H54 (cell line): Measurements from ENCODE around the gene MRAP.

Experiments
- DNase-seq: peaks from one replicate; pipeline ENCODE4 v3.0.0; 2011; ENCODE audit warnings: low spot score, mixed read lengths; ENCODE audit not compliant: insufficient read length
- FAIRE-seq: peaks from 3 replicates; lab custom pipeline; 2011; peaks lifted over from hg19 to GRCh38; lab: Jason Lieb, UNC
- POLR2A ChIP-seq: IDR thresholded peaks from 2 replicates; pipeline ENCODE4 v1.6.1; 2011; ENCODE audit warnings: low read depth, mild to moderate bottlenecking, low read length

Gene MRAP

DNA sequence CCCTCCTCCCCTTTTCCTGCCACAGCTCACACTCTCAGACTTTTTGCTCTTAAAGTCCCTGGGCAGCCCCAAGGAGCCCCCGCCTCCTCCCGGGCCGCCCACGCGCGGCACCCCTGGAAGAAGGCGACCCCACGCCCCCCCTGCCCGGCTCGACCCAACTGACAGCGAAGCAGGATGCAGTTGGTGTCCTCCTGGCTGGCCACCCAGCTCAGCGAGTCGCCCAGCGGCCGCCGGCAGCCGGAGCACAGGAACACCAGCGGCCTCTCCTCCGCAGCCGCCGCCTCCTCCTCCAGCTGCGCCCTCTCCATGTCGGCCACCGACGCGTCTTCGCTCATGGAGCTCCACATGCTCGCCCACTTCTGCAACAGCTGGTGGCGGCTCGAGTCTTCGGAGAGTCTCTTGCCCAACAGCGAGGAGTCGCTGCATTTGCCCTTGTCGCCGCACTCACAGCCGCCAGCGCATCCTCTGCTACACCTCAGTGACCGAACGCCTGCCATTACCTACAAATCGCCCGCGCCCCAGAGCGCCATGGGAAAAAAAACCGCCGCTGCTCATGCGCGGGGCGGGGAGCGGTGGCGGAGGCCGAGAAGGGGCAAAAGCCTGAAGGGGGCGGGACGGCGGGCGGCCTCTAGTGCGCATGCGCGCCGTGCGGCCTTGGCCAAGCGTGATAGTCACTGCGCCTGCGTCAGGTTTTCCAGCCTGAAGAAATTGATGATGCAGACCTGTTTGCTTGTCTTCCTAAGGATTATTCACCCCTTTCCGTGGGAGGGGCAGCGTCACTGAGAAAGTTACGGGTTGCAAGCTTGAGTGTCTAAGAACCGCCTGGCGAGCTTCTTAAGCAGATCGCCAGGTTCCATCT, 19.9 kb upstream of the MRAP start, which contains the start of gene MIS18A:
MIS18A (minus strand) TSS at position 532 of the 859 bp plus-strand sequence; CDS start at position 497, 35 bp downstream.
- FAIRE-seq (peak; percentile 33), DNase-seq (peak; percentile 96)
- TF ChIP-seq POLR2A = peak; percentile 85

- FAIRE-seq (no peak), DNase-seq (no peak)
- no peak for TF ChIP-seq POLR2A
Observed at GRCh38 chr21:32279377-32279680, 19.3 kb upstream of the MRAP start.

- no peak for TF ChIP-seq POLR2A
- FAIRE-seq (no peak), DNase-seq (no peak)
Observed at GRCh38 chr21:32281531-32281930, 17.1 kb upstream of the MRAP start.

DNA sequence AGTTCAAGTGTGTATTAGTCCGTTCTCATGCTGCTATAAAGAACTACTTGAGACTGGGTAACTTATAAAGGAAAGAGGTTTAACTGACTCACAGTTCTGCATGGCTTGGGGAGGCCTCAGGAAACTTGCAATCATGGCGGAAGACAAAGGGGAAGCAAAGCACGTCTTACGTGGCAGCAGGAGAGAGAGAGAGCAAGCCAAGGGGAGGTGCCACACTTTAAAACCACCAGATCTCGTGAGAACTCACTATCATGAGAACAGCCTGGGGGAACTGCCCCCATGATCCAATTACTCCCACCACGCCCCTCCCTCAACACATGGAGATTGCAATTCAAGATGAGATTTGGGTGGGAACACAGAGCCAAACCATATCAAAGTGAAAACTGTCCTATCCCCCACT, 15.7 kb upstream of the MRAP start:
- no peak for FAIRE-seq
- no peak for DNase-seq
- TF ChIP-seq POLR2A = no peak

DNA sequence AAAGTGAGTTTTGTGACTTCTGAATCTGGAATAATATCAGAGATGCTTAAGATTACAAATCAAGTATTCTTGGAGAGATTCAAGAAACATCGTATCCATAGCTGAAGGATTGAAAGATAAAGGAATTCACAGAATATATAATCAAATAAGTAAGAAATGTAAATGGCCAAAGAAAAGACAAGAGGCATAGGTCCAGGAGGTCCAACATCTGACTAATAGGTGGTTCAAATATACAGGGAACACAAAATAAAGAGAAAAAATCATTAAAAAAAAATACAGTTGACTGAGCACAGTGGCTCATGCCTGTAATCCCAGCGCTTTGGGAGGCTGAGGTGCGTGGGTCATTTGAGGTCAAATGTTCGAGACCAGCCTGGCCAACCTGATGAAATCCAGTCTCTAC, 13.2 kb upstream of the MRAP start:
- FAIRE-seq (no peak), DNase-seq (no peak)
- no peak for TF ChIP-seq POLR2A

DNA sequence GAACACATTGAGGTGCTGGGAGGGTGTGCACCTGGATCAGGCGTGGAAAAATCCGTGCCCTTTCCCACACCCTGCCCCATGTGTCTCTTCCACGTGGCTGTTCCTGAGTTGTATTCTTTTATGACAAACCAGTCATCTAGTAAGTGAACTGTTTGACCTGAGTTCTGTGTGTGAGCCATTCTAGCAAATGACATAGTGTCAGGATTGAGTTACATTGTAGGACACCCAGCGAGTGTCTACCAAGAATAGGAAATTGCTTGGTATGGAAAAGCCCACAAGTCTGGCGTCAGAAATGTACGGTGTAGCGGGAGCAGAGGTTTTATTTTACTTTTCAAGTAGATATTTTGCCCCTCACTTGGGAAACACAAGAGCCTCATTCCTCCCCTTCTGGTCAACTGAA, 1.2 kb upstream of the MRAP start:
- DNase-seq (no peak), FAIRE-seq (no peak)
- no peak for TF ChIP-seq POLR2A

- no peak for TF ChIP-seq POLR2A
- FAIRE-seq (no peak), DNase-seq (no peak)
Observed at GRCh38 chr21:32298148-32298559, 501 bp upstream of the MRAP start.

DNA sequence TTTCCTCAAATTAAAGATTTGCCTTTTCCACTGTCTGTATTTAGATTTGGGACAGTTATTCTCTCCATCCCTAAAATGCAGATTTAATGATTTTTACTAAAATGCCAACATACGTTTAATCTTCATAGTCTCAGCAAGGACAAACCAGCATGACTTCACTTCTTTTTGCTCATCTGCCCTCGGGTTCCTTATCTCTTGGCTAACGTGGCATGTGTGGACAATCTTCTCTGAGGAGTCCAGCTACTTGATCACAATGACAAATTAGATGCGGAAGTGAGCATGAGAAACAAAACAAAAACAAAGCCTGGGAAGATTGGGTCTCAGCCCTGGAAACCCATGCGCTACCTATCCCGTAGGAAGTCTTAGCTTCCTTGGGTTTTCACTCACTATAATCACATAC, 1.0 kb downstream of the MRAP start:
- DNase-seq (no peak), FAIRE-seq (no peak)
- no peak for TF ChIP-seq POLR2A

GRCh38 chr21:32300117-32300681, 1.5 kb downstream of the MRAP start:
- DNase-seq (no peak), FAIRE-seq (no peak)
- no peak for TF ChIP-seq POLR2A

DNA sequence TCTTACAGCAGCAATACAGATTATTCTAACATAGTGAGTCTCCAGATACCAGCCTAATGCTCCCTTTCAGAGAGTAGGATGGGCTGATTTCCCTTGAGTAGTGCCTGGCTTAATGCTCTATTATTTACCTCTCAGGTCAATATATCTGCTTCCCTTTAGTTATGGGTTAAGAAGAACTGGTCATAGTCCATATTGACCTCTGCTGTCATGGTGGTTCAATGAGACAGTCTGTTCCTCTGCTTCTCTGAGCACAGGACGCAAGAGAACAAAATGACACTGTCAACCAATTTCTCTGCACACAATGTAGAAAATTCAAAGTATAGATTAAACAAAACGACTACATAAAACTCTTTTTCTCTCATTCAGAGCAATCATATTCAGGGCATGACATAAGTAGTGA, 2.9 kb downstream of the MRAP start:
- TF ChIP-seq POLR2A = no peak
- DNase-seq (no peak), FAIRE-seq (no peak)

DNA sequence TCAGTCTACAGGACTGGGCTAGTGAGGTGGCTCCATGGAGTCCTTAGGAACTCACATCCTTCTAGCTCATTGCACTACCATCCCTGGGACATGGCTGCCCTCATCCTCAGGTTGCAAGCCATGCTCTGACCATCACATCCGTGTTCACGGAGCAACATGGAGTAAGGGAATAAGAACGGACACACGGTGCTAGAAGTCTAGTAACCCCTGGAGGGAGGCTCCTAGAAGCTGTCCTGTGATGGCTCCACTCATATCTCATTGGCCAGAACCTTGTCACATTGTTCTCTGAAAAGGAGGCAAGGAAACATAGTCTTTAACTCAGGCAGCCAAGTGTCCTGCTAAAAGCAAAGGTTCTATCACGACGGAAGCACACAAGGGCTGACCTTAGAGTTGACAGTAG, 3.9 kb downstream of the MRAP start:
- DNase-seq (no peak), FAIRE-seq (no peak)
- no peak for TF ChIP-seq POLR2A

DNA sequence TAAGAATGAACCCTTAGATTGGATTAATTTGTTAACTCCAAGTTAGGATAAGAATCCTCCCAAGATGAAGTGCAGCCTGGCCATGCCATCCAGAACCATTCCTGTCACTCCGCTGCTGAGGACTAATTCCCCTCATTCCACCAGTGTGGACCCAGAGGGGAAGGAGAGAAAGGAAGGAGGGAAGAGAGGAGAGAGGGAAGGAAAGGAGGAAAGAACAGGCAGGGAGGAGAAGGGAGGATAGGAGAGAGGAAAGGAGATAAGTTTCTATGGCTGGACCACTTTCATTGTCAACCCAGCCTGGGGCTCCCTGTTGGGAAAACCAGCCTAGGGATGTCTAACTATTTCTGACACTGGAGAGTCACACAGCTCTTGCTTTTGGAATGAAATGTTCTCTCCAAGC, 4.7 kb downstream of the MRAP start:
- TF ChIP-seq POLR2A = no peak
- no peak for FAIRE-seq

GRCh38 chr21:32304998-32305397, 6.3 kb downstream of the MRAP start:
- no peak for DNase-seq
- TF ChIP-seq POLR2A = no peak
- no peak for FAIRE-seq

More for the DNA sequence above, 4.7 kb downstream of the MRAP start:
- DNase-seq = no peak

GRCh38 chr21:32306021-32306780, 7.5 kb downstream of the MRAP start:
- FAIRE-seq = no peak
- TF ChIP-seq POLR2A = no peak
- DNase-seq = no peak
